Measurements from ENCODE around the gene SIK3. TPM values are rescaled to one million over a fixed set of nuclear protein-coding genes. Genes with fewer than 3 reads are reported as not detected.

The SIK3 gene
- total RNA-seq, 1 experiment from 2014 or later = 4.1 TPM

- H3K9me3 ChIP-seq (ENCODE audit: low read length) = no peaks in the 10 kb centered on the region
- H3K79me2 ChIP-seq (ENCODE audit: low read length) = no peaks in the 10 kb centered on the region
- H2AFZ ChIP-seq (ENCODE audit: low read length) = no peak overlapping the region
Observed at GRCh38 chr11:116796548-116796947, 301.7 kb downstream of the SIK3 start.

GRCh38 chr11:116794851-116795250 lies 303.4 kb downstream of the SIK3 start:
- Histone ChIP-seq H3K79me2 (ENCODE audit: low read length) (no peaks in the 10 kb centered on the region), H4K20me1 (ENCODE audit: insufficient read depth, low read depth, low read length) (no peaks in the 10 kb centered on the region), H3K4me3 (ENCODE audit: low read length) (no peak overlapping the region), H3K9me2 (replicated peaks; ENCODE audit: insufficient read depth, low read length) (no peaks in the 10 kb centered on the region), H3K4me1 (ENCODE audit: low read length) (no peaks in the 10 kb centered on the region), H2AFZ (ENCODE audit: low read length) (no peak overlapping the region), H3K27me3 (ENCODE audit: low read length) (no peaks in the 10 kb centered on the region), H3K9me3 (ENCODE audit: low read length) (no peaks in the 10 kb centered on the region), H3K27ac (ENCODE audit: low read length) (no peak overlapping the region), H3K9ac (ENCODE audit: low read length) (no peak overlapping the region), H3K36me3 (ENCODE audit: insufficient read depth, low read length) (no peaks in the 10 kb centered on the region), H3K4me2 (ENCODE audit: low read depth, low read length, poor library complexity, severe bottlenecking) (no peak overlapping the region)
- DNase-seq = no peak

More at GRCh38 chr11:116796548-116796947, 301.7 kb downstream of the SIK3 start:
- H3K27me3 ChIP-seq (ENCODE audit: low read length) = no peaks in the 10 kb centered on the region
- no peaks in the 10 kb centered on the region for H3K4me1 ChIP-seq (ENCODE audit: low read length)
- H3K9me2 ChIP-seq (replicated peaks; ENCODE audit: insufficient read depth, low read length) = no peaks in the 10 kb centered on the region
- no peak overlapping the region for H3K9ac ChIP-seq (ENCODE audit: low read length)
- H3K4me3 ChIP-seq (ENCODE audit: low read length) = no peak overlapping the region
- H3K4me2 ChIP-seq (ENCODE audit: low read depth, low read length, poor library complexity, severe bottlenecking) = no peak overlapping the region
- no peak for DNase-seq
- no peak overlapping the region for H3K27ac ChIP-seq (ENCODE audit: low read length)
- no peaks in the 10 kb centered on the region for H3K36me3 ChIP-seq (ENCODE audit: insufficient read depth, low read length)
- no peaks in the 10 kb centered on the region for H4K20me1 ChIP-seq (ENCODE audit: insufficient read depth, low read depth, low read length)

- no peaks in the 10 kb centered on the region for H3K9me2 ChIP-seq (replicated peaks; ENCODE audit: insufficient read depth, low read length)
- H3K36me3 ChIP-seq (ENCODE audit: insufficient read depth, low read length) = no peaks in the 10 kb centered on the region
- no peak overlapping the region for H3K4me3 ChIP-seq (ENCODE audit: low read length)
- no peak overlapping the region for H2AFZ ChIP-seq (ENCODE audit: low read length)
- no peak overlapping the region for H3K4me2 ChIP-seq (ENCODE audit: low read depth, low read length, poor library complexity, severe bottlenecking)
- no peaks in the 10 kb centered on the region for H3K4me1 ChIP-seq (ENCODE audit: low read length)
- H3K79me2 ChIP-seq (ENCODE audit: low read length) = no peaks in the 10 kb centered on the region
- no peak overlapping the region for H3K9ac ChIP-seq (ENCODE audit: low read length)
- no peaks in the 10 kb centered on the region for H4K20me1 ChIP-seq (ENCODE audit: insufficient read depth, low read depth, low read length)
- no peak overlapping the region for H3K27ac ChIP-seq (ENCODE audit: low read length)
- no peaks in the 10 kb centered on the region for H3K9me3 ChIP-seq (ENCODE audit: low read length)
- DNase-seq = no peak
- H3K27me3 ChIP-seq (ENCODE audit: low read length) = no peaks in the 10 kb centered on the region
Observed at GRCh38 chr11:116793772-116794097, 304.5 kb downstream of the SIK3 start.

Small RNA genes within 50 kb of the gene (small RNA-seq; reads per million reads assigned to genes)
- gene AP000936.3 (not detected), gene RNY4P6 (4.7 reads per million, percentile 78 among the genes with 10 or more reads in this experiment)

Other genes starting within 250 kb of the SIK3 start
- gene PAFAH1B2, start 45.9 kb upstream of the SIK3 start, total RNA-seq (2014; rRNA removed; shearing (Covaris generic); ENCODE audit: low replicate concordance) = 16.8 and 20.6 TPM in 2 replicates
- 18.6 and 30.6 TPM in 2 replicates for gene SIDT2, start 80.3 kb upstream of the SIK3 start, total RNA-seq (2014; rRNA removed; shearing (Covaris generic); ENCODE audit: low replicate concordance)
- 3.3 TPM in 2 replicates for gene TAGLN, start 100.9 kb upstream of the SIK3 start, total RNA-seq (2014; rRNA removed; shearing (Covaris generic); ENCODE audit: low replicate concordance)
- 14.3 and 33.7 TPM in 2 replicates for gene PCSK7, start 133.6 kb upstream of the SIK3 start, total RNA-seq (2014; rRNA removed; shearing (Covaris generic); ENCODE audit: low replicate concordance)
- gene RNF214, start 134.2 kb upstream of the SIK3 start, total RNA-seq (2014; rRNA removed; shearing (Covaris generic); ENCODE audit: low replicate concordance) = 7.0 and 10.1 TPM in 2 replicates
- gene BACE1-AS, start 192.9 kb upstream of the SIK3 start, total RNA-seq (2014; rRNA removed; shearing (Covaris generic); ENCODE audit: low replicate concordance) = 2.9 and 4.6 TPM in 2 replicates
- not detected in 2 replicates for gene BACE1, start 217.8 kb upstream of the SIK3 start, total RNA-seq (2014; rRNA removed; shearing (Covaris generic); ENCODE audit: low replicate concordance)
- 13.3 and 24.0 TPM in 2 replicates for gene CEP164, start 229.4 kb upstream of the SIK3 start, total RNA-seq (2014; rRNA removed; shearing (Covaris generic); ENCODE audit: low replicate concordance)

All from Karpas-422 (cell line).